SKM-1 treated with dmso at 0.1 percent for 144 hours (cell line): Measurements from ENCODE around the gene WFDC10A.
"Not testable (repeated sequence)": the region's sequence is repeated elsewhere in the genome, so short reads cannot be mapped to it uniquely, and the experiment has no call there.

Experiments used
- DNase-seq: peaks from one replicate; lab custom pipeline; 2025; ENCODE audit not compliant: unreplicated experiment; lab: John Stamatoyannopoulos, UW

Gene WFDC10A

GRCh38 chr20:45647441-45648050, 18.0 kb downstream of the WFDC10A start:
- DNase-seq, result no peak

- no peak for DNase-seq
Observed at GRCh38 chr20:45649312-45649863, 19.8 kb downstream of the WFDC10A start.

GRCh38 chr20:45651726-45652125, 22.2 kb downstream of the WFDC10A start:
- DNase-seq, result not testable (repeated sequence)

- DNase-seq, result not testable (repeated sequence)
Observed at GRCh38 chr20:45657038-45657437, 27.5 kb downstream of the WFDC10A start.

- no peak for DNase-seq
Observed at GRCh38 chr20:45670139-45670538, 40.6 kb downstream of the WFDC10A start, which contains the start of gene WFDC11. Gene WFDC11 (minus strand): TSS chr20:45670239. CDS start chr20:45650600, 19,639 bp downstream.

- no peak for DNase-seq
Observed at GRCh38 chr20:45672765-45673164, 43.2 kb downstream of the WFDC10A start.

GRCh38 chr20:45679650-45680049, 50.1 kb downstream of the WFDC10A start:
- no peak for DNase-seq
